HG02759 (cell line): ENCODE results near the gene ZRANB1.

Experiments
- ATAC-seq: cut with Tn5 transposase; IDR thresholded peaks from one replicate; pipeline ENCODE4 v1.9.1; 2021; ENCODE audit warnings: mild to moderate bottlenecking, moderate library complexity; ENCODE audit not compliant: unreplicated experiment

ZRANB1 gene

GRCh38 chr10:125017547-125018298, 75.8 kb downstream of the ZRANB1 start:
- ATAC-seq, result no peak

GRCh38 chr10:125018576-125019143, 76.7 kb downstream of the ZRANB1 start:
- no peak for ATAC-seq

- no peak for ATAC-seq
These were observed 78.5 kb downstream of the ZRANB1 start for GRCh38 chr10:125020386-125020785.

- no peak for ATAC-seq
These were observed 78.9 kb downstream of the ZRANB1 start for GRCh38 chr10:125020871-125021270.

GRCh38 chr10:125021686-125022344, 79.9 kb downstream of the ZRANB1 start:
- ATAC-seq, result no peak

- no peak for ATAC-seq
These were observed 80.7 kb downstream of the ZRANB1 start for GRCh38 chr10:125022671-125023070.

- no peak for ATAC-seq
These were observed 81.3 kb downstream of the ZRANB1 start for GRCh38 chr10:125023255-125023654.

GRCh38 chr10:125023862-125024496, 82.1 kb downstream of the ZRANB1 start:
- ATAC-seq, result no peak

GRCh38 chr10:125024497-125025234, 82.7 kb downstream of the ZRANB1 start:
- no peak for ATAC-seq

GRCh38 chr10:125025341-125025740, 83.4 kb downstream of the ZRANB1 start:
- ATAC-seq, result no peak

GRCh38 chr10:125026036-125026931, 84.4 kb downstream of the ZRANB1 start:
- no peak for ATAC-seq

- ATAC-seq, result no peak
These were observed 85.2 kb downstream of the ZRANB1 start for GRCh38 chr10:125026974-125027735.

GRCh38 chr10:125027871-125028869, 86.2 kb downstream of the ZRANB1 start:
- ATAC-seq, result no peak

GRCh38 chr10:125029584-125030242, 87.8 kb downstream of the ZRANB1 start:
- no peak for ATAC-seq

GRCh38 chr10:125030567-125031197, 88.8 kb downstream of the ZRANB1 start:
- ATAC-seq, result no peak

GRCh38 chr10:125032474-125033020, 90.6 kb downstream of the ZRANB1 start:
- no peak for ATAC-seq
